MCF 10A (cell line): ENCODE results near the gene DOC2A. TPM values are rescaled to one million over a fixed set of nuclear protein-coding genes. Genes with fewer than 3 reads are reported as not detected.

Experiments used
- Bru-seq: library from RNA; stranded (reverse); fragments of 400-500 nt; gene quantifications from one replicate; lab custom pipeline; 2021; lab: Mats Ljungman, UMichigan
- BruChase-seq, 2 experiments: library from RNA; stranded (reverse); fragments of 400-500 nt; gene quantifications; one replicate each; lab custom pipeline; 2021; lab: Mats Ljungman, UMichigan
- BruUV-seq: library from RNA; stranded (reverse); fragments of 400-500 nt; replicated peaks from 2 replicates; lab custom pipeline; 2021; lab: Mats Ljungman, UMichigan
- CTCF ChIA-PET: fragments of 300-600 bp; sonication (Branson Sonifier 250); formaldehyde crosslinking; extraction: SDS; loops from one replicate; lab custom pipeline; 2021; ENCODE audit warnings: antibody characterized with exemption, inconsistent platforms; lab: Yijun Ruan, JAX
- POLR2A ChIA-PET: fragments of 300-600, 350-650 bp; sonication (Branson Sonifier 250); formaldehyde crosslinking; extraction: SDS; loops from one replicate; lab custom pipeline; 2020; ENCODE audit warnings: antibody characterized with exemption, inconsistent platforms; lab: Yijun Ruan, JAX
- DNase-seq: peaks from one replicate; pipeline ENCODE4 v3.0.0-alpha.2; 2018; ENCODE audit not compliant: unreplicated experiment
- H3K27ac Mint-ChIP-seq: one replicate; pipeline ENCODE4 v1.8.0; 2022; ENCODE audit warnings: mild to moderate bottlenecking, low read depth, mixed read lengths; ENCODE audit not compliant: unreplicated experiment
- H3K27me3 Mint-ChIP-seq: one replicate; pipeline ENCODE4 v1.8.0; 2022; ENCODE audit warnings: mixed read lengths; ENCODE audit not compliant: insufficient read depth, unreplicated experiment
- H3K36me3 Mint-ChIP-seq: one replicate; pipeline ENCODE4 v1.8.0; 2022; ENCODE audit warnings: mild to moderate bottlenecking, moderate library complexity, mixed read lengths; ENCODE audit not compliant: insufficient read depth, unreplicated experiment
- H3K4me1 Mint-ChIP-seq: one replicate; pipeline ENCODE4 v1.8.0; 2022; ENCODE audit warnings: mixed read lengths; ENCODE audit not compliant: insufficient read depth, unreplicated experiment
- H3K4me3 Mint-ChIP-seq: one replicate; pipeline ENCODE4 v1.8.0; 2022; ENCODE audit warnings: mild to moderate bottlenecking, moderate library complexity, mixed read lengths; ENCODE audit not compliant: unreplicated experiment
- H3K9me3 Mint-ChIP-seq: one replicate; pipeline ENCODE4 v1.8.0; 2022; ENCODE audit warnings: mixed read lengths; ENCODE audit not compliant: unreplicated experiment
- CTCF ChIP-seq: fragments of 200-600 bp; IDR thresholded peaks from one replicate; pipeline ENCODE4 v1.8.0; 2022; ENCODE audit warnings: antibody characterized with exemption, mild to moderate bottlenecking; ENCODE audit not compliant: unreplicated experiment
- intact Hi-C: fragments of 100-400 bp; cut with micrococcal nuclease; formaldehyde crosslinking; loops from 2 replicates; pipeline ENCODE4 v1.14.1; 2022
- long read RNA-seq: library from polyadenylated mRNA; stranded (forward); transcript quantifications from one replicate; pipeline ENCODE4 v2.0.0, GENCODE V29; 2022
- total RNA-seq: library from RNA; stranded (reverse); gene quantifications from 2 replicates; pipeline ENCODE4 v1.2.3, GENCODE V29; 2022

DOC2A gene
- total RNA-seq (1.2 TPM in 2 replicates), Bru-seq, nascent RNA (percentile 22 among the genes with signal in this experiment), BruChase-seq, experiment 1, labeled RNA remaining after a 6-hour chase (percentile 25 among the genes with signal in this experiment), BruChase-seq, experiment 2, labeled RNA remaining after a 2-hour chase (percentile 14 among the genes with signal in this experiment)
- long read RNA-seq, result 0 reads

GRCh38 chr16:30010844-30011713, at the start of gene DOC2A:
Gene DOC2A (minus strand): TSS chr16:30011027. CDS start chr16:30010222, 805 bp downstream.
- Mint-ChIP-seq H3K27ac (no peak within 1 kb of the TSS), H3K4me1 (no peaks in the 10 kb centered on the region), H3K36me3 (peaks cover 6% of the 10 kb centered on the region), H3K4me3 (peak within 1 kb of the TSS; percentile 48), H3K27me3 (peaks cover 27% of the 10 kb centered on the region), H3K9me3 (no peaks in the 10 kb centered on the region)
- no peak for DNase-seq
- ChIA-PET CTCF (no interaction called here), POLR2A (no interaction called here)
- intact Hi-C loops, result no loop called here
- BruUV-seq, result no TSS peak
- no peak for TF ChIP-seq CTCF

GRCh38 chr16:30060346-30060745, 49.5 kb upstream of the DOC2A start:
- Mint-ChIP-seq H3K9me3 (no peaks in the 10 kb centered on the region), H3K36me3 (peaks cover 10% of the 10 kb centered on the region), H3K27ac (no peak overlapping the region), H3K27me3 (no peaks in the 10 kb centered on the region), H3K4me3 (no peak overlapping the region), H3K4me1 (peaks cover 17% of the 10 kb centered on the region)
- ChIA-PET POLR2A (no interaction called here), CTCF (no interaction called here)
- no peak for TF ChIP-seq CTCF
- no TSS peak for BruUV-seq
- DNase-seq, result no peak
- intact Hi-C loops, result no loop called here

- H3K4me3 Mint-ChIP-seq, result peak overlapping the region; percentile 13
These were observed 44.2 kb upstream of the DOC2A start for GRCh38 chr16:30054959-30055553.

More at GRCh38 chr16:30054959-30055553, 44.2 kb upstream of the DOC2A start:
- intact Hi-C loops, result no loop called here
- Mint-ChIP-seq H3K27me3 (no peaks in the 10 kb centered on the region), H3K27ac (no peak overlapping the region), H3K4me1 (peaks cover 28% of the 10 kb centered on the region), H3K9me3 (no peaks in the 10 kb centered on the region), H3K36me3 (no peaks in the 10 kb centered on the region)
- BruUV-seq, result no TSS peak
- ChIA-PET CTCF (interaction anchor here (0.5 to 2.2 kb wide), 14 partner anchors 9 to 1236 kb away, joined by 3 to 13 read pairs (median 4); partner anchors contain the start of genes ALDOA and PPP4C), POLR2A (interaction anchor here (0.5 to 6.5 kb wide), 14 partner anchors 10 to 316 kb away, joined by 3 to 173 read pairs (median 4); partner anchors contain the start of genes ALDOA, CORO1A, PPP4C and TBX6)
- DNase-seq, result peak; percentile 77
- peak; percentile 32 for TF ChIP-seq CTCF
